Muscle layer of colon (tissue), 2 donors: ENCODE results near the gene C3orf52.
"Not testable (repeated sequence)": the region's sequence is repeated elsewhere in the genome, so short reads cannot be mapped to it uniquely, and the experiment has no call there.

Experiments
- H3K27ac ChIP-seq: one replicate; pipeline ENCODE4 v1.7.0; 2013; ENCODE audit warnings: low read depth, mild to moderate bottlenecking, low read length, moderate library complexity
- H3K27me3 ChIP-seq, 2 donors: one replicate each; pipeline ENCODE4 v1.7.0; 2013; ENCODE audit warnings: low read length in 2 of 2, mild to moderate bottlenecking in 2 of 2; ENCODE audit not compliant: insufficient read depth in 2 of 2, control insufficient read depth in 1 of 2
- H3K36me3 ChIP-seq: one replicate; pipeline ENCODE4 v1.7.0; 2013; ENCODE audit warnings: mild to moderate bottlenecking, low read length; ENCODE audit not compliant: insufficient read depth
- H3K4me1 ChIP-seq: one replicate; pipeline ENCODE4 v1.7.0; 2013; ENCODE audit warnings: mild to moderate bottlenecking, low read length; ENCODE audit not compliant: insufficient read depth
- H3K4me3 ChIP-seq, 2 donors: one replicate each; pipeline ENCODE4 v1.7.0; 2013; ENCODE audit warnings: low read length in 2 of 2, low read depth in 1 of 2, mild to moderate bottlenecking in 1 of 2, moderate library complexity in 1 of 2
- H3K9ac ChIP-seq: one replicate; pipeline ENCODE4 v1.7.0; 2013; ENCODE audit warnings: low read length
- H3K9me3 ChIP-seq: one replicate; pipeline ENCODE4 v1.7.0; 2013; ENCODE audit warnings: mild to moderate bottlenecking, low read length
- donor health status: abdominal sarcoma.
- donor health status: Adenocarcinoma of cecum.

Gene C3orf52, protein sequence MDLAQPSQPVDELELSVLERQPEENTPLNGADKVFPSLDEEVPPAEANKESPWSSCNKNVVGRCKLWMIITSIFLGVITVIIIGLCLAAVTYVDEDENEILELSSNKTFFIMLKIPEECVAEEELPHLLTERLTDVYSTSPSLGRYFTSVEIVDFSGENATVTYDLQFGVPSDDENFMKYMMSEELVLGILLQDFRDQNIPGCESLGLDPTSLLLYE

DNA sequence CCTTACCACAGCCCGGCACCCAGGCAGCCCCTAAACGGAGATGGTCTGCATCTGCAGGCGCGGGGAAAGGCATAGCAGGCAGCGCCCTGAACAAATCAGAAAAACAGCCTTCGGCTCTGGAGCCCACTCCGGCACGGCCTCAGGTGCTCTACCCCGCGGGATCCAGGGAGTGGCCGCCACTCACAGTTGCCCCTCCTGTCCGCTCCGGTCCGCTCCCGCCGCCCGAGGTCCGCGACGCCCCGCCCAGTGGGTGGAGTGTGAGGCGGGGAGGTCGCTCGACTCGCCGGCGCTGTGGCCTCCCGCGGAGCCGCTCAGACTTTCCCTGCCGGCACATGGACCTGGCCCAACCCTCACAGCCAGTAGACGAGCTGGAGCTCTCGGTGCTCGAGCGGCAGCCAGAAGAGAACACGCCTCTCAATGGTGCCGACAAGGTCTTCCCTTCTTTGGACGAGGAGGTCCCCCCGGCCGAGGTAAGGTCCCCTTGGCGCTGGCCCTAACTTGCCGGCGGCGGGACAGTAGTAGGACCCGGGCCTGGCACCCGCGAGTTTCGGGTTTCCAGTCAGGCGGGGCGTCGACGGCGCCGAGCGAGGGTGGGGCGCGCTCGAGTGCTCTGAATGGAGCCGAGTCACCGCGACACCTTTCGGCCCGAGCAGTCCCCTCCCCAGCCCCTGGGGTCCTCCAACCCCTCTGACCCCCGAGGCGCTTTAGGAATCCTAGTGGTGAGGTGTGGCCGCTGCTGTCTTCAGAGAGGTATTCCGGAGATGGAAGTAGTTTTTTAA, at the start of gene C3orf52:
Gene C3orf52, plus strand, starts transcription at position 314 of the 779 bp plus-strand sequence. Its CDS starts 19 bp downstream, at position 333.
- Histone ChIP-seq H3K27me3 (no peaks in the 10 kb centered on the region), H3K27ac (no peak within 1 kb of the TSS), H3K4me1 (no peaks in the 10 kb centered on the region), H3K9ac (no peak within 1 kb of the TSS), H3K9me3 (no peaks in the 10 kb centered on the region), H3K4me3 (peak within 1 kb of the TSS; percentile 53 to 56), H3K36me3 (no peaks in the 10 kb centered on the region)

DNA sequence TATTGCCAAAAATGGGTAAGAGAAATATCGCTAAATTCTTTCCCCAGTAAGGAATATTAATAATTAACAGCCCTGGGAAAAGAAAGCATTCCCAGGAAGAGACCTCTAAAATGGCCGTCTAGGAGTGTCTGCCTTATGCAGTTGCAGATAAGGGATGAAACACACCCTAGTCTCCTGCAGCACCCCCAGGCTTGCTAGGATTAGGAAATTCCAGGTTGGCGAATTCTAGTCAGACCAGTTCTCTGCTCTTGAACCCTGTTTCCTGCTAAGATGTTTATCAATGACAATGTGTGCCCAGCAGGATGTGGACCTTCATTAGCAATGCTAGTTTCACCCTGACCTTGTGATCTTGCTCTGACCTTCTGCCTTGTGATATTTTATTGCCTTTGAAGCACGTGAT, 49.0 kb upstream of the C3orf52 start:
- not testable (repeated sequence) for H3K9ac ChIP-seq, H3K9me3 ChIP-seq, H3K4me3 ChIP-seq, H3K4me1 ChIP-seq, H3K36me3 ChIP-seq, H3K27me3 ChIP-seq, H3K27ac ChIP-seq

DNA sequence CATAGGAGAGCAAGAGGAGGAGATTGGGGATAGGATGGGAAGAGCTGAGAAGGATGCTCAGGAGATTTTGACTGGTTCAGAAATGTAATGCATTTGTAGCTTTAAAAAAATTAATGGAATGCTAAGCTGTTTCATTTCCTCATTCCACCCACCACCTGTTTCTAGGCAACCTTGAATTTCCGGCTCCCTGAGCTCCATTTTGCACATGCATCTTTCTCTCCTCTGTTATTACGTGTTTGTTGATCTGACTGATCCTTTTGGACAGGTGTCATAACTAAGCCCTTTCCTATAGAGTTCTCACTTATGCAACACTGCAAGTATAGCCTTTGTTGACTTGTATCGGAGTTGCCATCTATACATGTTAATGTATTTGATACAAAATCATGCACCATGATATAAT, 47.3 kb upstream of the C3orf52 start:
- no peaks in the 10 kb centered on the region for H3K9me3 ChIP-seq
- H3K4me3 ChIP-seq, result no peak overlapping the region
- no peak overlapping the region for H3K27ac ChIP-seq
- no peaks in the 10 kb centered on the region for H3K4me1 ChIP-seq
- H3K36me3 ChIP-seq, result no peaks in the 10 kb centered on the region
- H3K27me3 ChIP-seq, result no peaks in the 10 kb centered on the region
- no peak overlapping the region for H3K9ac ChIP-seq

DNA sequence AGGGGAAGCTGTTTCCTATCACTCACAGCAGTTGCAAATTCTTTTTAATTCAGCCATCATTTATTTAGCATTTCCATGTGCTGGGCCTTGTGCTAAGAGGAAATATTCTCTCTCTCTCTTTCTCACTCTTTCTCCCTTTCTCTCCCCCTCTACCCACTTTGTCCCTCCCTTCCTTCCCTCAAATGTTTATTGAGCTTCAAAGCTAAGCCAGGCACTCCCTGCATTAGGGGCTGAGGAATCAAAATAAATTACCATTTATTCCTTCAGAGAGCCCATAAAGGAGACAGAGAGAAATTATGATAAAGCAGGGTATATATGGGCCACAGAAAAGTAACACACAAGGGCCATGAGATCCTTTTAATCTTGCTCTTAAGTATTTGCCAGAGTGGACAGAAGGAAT, 44.9 kb upstream of the C3orf52 start:
- Histone ChIP-seq H3K4me1 (no peaks in the 10 kb centered on the region), H3K9ac (no peak overlapping the region), H3K4me3 (no peak overlapping the region), H3K36me3 (no peaks in the 10 kb centered on the region), H3K27me3 (no peaks in the 10 kb centered on the region), H3K9me3 (no peaks in the 10 kb centered on the region), H3K27ac (no peak overlapping the region)

DNA sequence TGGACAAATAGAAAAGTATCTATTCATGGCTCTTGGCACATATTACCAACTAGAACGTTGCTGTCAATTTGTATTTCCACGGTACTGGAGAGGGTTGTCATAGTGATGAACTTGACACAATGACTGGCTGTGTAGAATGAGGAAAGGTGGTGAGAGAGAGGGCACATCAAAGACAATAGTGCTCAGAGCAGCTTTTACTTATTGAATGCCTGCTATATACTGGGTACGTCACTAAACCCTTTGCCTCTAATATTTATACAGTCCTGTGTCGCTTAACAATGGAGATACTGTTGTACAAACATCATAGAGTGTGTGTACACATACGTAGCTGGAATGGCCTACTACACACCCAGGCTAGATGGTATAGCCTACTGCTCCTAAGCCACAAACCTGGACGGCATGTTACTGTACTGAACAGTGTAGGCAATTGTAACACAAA, 43.3 kb upstream of the C3orf52 start:
- no peaks in the 10 kb centered on the region for H3K36me3 ChIP-seq
- H3K4me3 ChIP-seq, result no peak overlapping the region
- no peaks in the 10 kb centered on the region for H3K9me3 ChIP-seq
- H3K9ac ChIP-seq, result no peak overlapping the region
- no peaks in the 10 kb centered on the region for H3K4me1 ChIP-seq
- H3K27ac ChIP-seq, result no peak overlapping the region
- H3K27me3 ChIP-seq, result no peaks in the 10 kb centered on the region

DNA sequence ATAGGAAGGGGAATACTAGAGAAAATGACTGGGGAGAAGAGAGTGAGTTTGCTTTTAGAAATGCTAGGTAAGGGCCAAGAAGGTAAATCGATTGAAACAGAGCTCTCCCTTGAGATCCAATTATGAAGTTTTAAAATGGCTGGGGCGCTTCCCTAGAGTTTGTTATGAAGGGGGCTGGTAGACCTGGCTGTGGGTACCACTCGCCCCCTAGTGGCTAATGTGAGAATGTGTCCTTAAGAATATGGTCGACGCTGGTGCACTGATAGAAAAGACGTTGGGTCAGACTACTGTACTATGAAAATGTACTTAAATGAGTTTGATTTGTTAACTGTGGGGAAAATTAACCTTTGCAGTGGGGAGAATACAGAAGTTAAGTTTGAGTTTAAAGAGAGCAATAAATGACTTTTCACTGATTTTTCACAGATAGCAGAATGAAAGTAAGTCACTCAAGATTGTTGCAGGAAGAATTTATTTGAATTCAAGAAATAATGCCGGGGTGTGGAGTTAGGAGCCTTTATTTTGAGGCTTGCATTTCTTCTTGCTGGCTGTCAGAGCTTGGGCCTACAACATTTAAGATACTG, 42.5 kb upstream of the C3orf52 start:
- Histone ChIP-seq H3K4me1 (no peaks in the 10 kb centered on the region), H3K9me3 (no peaks in the 10 kb centered on the region), H3K27ac (no peak overlapping the region), H3K36me3 (no peaks in the 10 kb centered on the region), H3K9ac (no peak overlapping the region), H3K27me3 (no peaks in the 10 kb centered on the region), H3K4me3 (no peak overlapping the region)

DNA sequence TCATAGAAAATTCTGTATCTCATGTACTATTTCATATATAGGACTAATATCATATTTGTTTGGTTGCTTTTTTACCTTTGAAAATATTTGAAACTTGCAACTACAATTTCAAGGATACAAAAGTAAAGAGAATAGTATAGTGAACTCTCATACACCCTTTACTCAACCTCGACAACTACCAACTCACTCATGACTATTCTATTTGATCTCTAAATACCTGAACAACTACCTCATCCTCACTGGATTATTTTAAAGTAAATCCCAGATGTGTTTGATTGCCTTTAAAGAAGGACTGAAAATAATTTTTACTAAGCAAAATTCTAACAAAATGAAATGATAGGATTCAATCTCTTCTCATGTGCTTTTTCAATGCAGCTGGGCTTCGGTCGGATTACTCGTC, 39.6 kb upstream of the C3orf52 start:
- no peak overlapping the region for H3K9ac ChIP-seq
- H3K27ac ChIP-seq, result no peak overlapping the region
- no peak overlapping the region for H3K4me3 ChIP-seq
- no peaks in the 10 kb centered on the region for H3K4me1 ChIP-seq
- no peaks in the 10 kb centered on the region for H3K36me3 ChIP-seq
- H3K9me3 ChIP-seq, result no peaks in the 10 kb centered on the region
- no peaks in the 10 kb centered on the region for H3K27me3 ChIP-seq

DNA sequence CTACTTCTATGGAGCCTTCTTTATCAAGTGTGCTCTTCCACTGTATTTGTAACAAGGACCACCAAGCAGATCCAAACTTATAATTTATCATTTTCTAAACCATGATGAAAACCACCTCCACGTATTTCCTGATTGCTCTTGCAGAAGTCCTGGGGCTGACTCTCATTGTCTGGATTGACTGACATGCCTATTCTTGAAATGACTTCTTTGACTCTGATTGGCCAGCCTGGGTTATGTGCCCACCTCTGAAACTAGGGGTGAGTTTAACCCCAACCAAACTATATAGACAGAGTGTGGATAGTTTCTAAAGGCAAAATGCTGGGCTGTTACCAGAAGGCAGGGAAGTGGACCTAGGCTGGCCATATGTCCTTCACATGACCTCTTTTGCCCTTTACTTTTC, 38.9 kb upstream of the C3orf52 start:
- H3K27ac ChIP-seq, result no peak overlapping the region
- H3K36me3 ChIP-seq, result no peaks in the 10 kb centered on the region
- no peaks in the 10 kb centered on the region for H3K9me3 ChIP-seq
- H3K27me3 ChIP-seq, result no peaks in the 10 kb centered on the region
- no peak overlapping the region for H3K4me3 ChIP-seq
- H3K9ac ChIP-seq, result no peak overlapping the region
- no peaks in the 10 kb centered on the region for H3K4me1 ChIP-seq

DNA sequence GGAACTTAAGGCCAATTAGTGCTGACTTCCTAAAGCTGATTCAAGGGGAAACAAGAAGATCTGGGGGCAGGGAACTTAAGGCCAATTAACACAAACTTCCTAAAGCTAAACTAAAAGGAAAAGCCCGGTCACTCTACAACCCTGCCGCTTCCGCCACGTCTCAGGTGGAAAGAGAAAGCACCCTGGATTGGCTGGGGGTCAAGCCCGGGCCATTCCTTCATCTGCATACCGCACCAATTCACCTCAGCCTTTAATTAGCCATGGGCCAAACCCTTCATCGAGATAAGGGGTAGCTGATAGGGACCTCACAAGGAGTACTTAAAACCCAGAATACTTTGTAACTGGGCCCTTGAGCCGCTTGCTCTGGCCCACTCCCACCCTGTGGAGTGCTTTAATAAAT, 37.3 kb upstream of the C3orf52 start:
- Histone ChIP-seq H3K4me3 (no peak overlapping the region), H3K27ac (no peak overlapping the region), H3K9me3 (no peaks in the 10 kb centered on the region), H3K27me3 (no peaks in the 10 kb centered on the region), H3K9ac (no peak overlapping the region), H3K36me3 (no peaks in the 10 kb centered on the region), H3K4me1 (no peaks in the 10 kb centered on the region)

DNA sequence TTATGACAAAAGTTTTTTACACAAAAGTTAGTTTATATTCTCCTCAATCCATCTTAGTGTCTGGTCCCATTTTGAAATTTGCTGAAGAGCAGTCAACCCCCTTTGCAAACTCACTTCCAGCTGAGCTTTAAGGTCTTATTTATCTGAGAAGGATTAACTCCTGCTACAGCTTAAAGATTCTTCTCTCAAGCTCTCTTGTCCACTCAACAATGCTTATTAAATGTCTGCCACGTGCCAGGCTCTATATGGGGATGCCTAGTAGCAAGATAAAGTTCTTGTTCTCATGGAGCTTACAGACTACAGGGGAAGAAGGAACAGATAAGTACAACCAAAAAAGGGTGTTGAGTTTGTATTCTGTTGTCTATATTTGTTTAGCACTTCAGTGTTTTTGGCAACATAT, 33.0 kb upstream of the C3orf52 start:
- Histone ChIP-seq H3K27me3 (no peaks in the 10 kb centered on the region), H3K9me3 (no peaks in the 10 kb centered on the region), H3K4me3 (no peak overlapping the region), H3K27ac (no peak overlapping the region), H3K36me3 (no peaks in the 10 kb centered on the region), H3K9ac (no peak overlapping the region), H3K4me1 (no peaks in the 10 kb centered on the region)

DNA sequence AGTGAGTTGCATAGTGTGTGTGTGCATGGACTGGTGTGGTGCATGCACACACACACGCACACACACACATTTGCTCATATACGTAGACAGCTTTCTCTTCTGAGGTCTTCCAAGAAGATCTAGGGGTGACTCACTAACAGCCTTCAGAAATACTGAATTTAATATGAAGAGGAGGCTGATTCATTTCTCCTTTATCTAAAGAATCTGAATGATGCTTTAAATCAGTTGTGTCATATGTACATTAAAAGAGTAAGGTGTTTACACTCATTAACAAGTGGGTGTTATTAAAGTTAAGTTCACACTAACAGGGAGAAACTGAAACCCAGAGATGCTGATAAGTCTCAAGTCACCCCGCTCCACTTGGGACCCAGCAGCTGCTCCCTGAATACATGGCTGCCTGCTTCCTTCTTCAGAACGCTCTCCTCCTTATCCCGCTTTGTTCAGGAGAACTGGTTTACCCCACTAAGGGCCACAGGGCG, 29.7 kb upstream of the C3orf52 start:
- Histone ChIP-seq H3K9ac (no peak overlapping the region), H3K36me3 (no peaks in the 10 kb centered on the region), H3K4me3 (no peak overlapping the region), H3K9me3 (no peaks in the 10 kb centered on the region), H3K27ac (no peak overlapping the region), H3K4me1 (no peaks in the 10 kb centered on the region), H3K27me3 (no peaks in the 10 kb centered on the region)
